ENCODE results near the gene PRMT5.

The PRMT5 gene

DNA sequence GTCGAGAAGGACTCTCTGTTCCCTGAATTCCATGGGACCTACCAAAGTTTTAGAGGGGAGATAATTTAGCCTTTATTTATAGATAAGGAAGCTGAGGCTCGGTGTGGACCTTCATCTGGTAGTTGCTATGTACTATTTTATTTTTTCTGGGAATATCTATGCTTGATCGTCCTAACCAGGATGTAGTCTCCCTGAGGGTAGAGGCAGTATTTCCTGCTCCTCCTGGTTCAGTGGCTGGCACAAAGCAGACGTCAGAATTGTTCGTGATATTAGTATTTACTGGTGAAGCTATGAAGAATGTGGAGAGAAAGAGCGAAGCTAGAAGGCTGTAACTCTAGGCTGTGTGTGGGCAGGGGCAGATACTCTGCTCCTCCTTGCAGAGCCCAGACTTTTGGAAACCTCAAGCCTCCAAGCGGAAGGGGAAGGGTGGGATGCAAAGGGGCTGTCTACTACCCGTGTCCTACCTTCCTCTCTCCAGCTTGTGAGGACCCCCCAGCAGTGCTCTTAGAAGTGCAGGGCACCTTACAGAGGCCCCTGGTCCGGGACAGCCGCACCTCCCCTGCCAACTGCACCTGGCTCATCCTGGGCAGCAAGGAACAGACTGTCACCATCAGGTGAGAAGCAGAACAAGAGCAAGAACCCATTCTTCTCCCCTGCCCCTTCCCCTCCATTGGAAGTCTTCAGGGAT, 56.2 kb downstream of the PRMT5 start:
- DNase-seq: no peak

DNA sequence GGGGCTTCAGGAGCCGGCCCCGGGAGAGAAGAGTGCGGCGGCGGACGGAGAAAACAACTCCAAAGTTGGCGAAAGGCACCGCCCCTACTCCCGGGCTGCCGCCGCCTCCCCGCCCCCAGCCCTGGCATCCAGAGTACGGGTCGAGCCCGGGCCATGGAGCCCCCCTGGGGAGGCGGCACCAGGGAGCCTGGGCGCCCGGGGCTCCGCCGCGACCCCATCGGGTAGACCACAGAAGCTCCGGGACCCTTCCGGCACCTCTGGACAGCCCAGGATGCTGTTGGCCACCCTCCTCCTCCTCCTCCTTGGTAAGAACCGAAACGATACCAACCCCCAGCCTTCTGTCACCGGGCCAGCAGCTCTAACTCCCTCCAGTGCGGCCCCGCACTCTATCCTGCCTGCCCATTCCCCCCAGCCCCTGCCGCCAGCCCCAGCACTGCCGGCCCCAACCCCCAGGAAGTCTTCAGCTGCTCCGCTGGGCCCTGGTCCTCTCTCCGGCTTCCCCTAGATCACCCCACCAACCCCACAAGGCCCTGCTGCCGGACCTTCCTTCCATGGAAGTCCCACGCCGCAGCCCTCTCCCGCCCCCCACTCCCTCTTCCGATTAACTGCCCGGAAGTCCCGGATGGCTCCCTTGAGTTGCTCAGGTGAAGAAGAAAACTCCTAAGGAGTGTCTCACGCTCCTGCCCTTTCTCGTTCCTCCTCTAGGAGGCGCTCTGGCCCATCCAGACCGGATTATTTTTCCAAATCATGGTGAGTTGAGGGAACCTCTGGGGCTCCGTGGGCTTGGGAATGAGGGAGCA, 56.9 kb downstream of the PRMT5 start:
- peak; percentile 14 to 42 for DNase-seq

DNA sequence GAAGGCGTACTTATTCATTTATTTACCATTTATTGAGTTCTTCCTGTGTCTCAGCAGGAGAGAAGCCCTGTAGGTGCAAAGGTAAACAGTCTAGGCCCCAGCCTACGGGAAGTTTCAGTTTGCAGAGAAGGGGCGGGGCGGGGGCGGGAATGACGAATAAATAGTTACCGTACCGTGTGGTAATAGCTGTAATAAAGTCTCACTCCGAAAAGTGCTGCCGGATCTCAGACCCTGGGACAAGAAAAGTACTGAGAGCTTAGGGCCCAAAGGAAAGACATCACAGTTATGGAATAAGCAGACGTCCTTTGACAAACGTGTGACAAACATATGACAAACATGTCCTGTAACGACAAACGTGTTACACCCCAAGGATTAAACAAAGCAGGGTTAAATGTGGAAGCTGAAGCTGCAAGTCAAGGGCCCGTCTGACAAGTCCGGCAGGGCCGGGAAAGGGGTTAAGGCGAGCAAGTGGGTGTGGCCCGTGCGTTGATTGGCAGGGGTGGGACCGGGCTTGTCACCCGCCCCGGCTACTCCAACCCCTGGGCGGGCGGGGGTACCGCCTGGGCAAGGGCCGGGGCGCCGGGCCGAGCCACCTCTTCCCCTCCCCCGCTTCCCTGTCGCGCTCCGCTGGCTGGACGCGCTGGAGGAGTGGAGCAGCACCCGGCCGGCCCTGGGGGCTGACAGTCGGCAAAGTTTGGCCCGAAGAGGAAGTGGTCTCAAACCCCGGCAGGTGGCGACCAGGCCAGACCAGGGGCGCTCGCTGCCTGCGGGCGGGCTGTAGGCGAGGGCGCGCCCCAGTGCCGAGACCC, 57.7 kb downstream of the PRMT5 start, which contains the start of gene LRP10:
Gene LRP10 (plus strand): TSS at position 517 of the 809 bp plus-strand sequence. CDS start 564 bp downstream, outside the sequence.
- DNase-seq: peak; percentile 32 to 78

DNA sequence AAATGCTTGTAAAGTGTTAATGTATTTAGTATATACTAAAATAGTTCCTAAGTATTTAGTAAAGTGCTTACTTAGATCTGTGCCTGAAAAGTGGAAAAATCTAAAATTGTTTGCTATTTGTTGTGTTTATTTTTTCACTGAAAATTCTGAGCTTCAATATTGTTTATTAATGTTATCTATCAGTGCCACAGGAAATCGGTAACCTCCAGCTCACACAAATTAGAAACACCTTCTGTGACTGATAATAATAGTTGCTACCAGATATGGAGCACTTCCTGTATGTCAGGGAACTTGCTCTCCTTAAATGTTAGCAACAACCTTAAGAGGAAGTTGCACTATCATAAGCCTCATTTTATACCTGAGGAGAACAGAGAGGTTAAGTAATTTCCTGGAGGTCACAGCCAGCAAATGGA, 58.4 kb downstream of the PRMT5 start:
- DNase-seq: no peak
